Measurements from ENCODE around the gene RERE.

Gene RERE

DNA sequence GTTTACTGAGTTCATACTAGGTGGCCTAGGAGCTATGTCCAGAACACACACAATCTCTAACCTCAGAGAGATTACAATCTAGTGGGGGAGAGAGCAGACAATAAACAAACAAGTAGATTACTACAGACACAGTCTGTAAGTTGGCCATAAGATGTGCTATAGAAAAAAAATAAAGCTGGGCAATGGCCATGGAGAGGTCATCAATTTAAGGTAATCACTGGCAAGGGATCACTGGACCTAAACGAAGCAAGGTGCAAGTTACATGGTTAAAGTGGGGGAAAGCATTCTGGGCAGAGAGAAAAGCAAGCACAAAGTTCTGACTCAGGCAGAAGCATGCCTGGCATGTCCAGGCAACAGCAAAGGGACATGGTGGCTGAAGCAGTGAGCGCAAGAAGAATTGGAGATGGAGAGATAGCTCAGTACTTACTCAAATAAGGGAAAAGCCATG, 147.0 kb downstream of the RERE start:
- no peak for DNase-seq (ENCODE audit: low read depth in 2 of 3, low spot score in 2 of 3)

DNA sequence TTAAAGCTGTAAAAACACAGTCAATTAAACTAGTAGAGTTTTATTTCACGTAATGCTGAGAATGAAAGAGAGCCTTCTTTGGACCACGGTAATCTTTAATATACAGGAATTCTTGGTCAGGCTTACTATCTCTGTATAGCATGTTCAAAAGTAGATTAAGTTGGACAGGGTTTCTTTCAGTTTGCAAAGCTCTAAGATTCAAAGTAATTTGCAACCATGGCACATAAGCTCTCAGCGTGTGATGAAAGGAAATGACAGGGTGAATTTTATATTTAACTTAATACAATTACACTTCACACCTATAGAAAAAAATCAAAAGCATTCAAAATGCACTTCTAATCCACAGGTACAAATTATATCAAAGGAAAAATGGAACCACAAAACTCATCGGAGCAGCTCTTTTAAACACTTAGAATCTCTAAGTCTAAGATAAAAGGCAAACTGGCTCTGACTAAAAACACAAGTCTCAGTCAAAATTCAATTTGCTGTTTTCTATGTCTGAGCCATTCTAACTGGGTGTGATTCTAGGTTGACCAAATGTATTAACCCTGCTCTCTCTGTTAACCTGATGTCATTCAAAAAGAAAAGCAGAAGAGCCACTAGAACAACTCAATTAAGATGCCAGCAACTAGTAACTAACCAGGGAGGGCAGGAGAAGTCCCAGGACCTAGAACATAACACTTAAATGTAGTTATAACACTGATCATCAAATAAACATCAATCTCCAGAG, 147.7 kb downstream of the RERE start:
- no peak for DNase-seq (ENCODE audit: low read depth in 2 of 3, low spot score in 2 of 3)

DNA sequence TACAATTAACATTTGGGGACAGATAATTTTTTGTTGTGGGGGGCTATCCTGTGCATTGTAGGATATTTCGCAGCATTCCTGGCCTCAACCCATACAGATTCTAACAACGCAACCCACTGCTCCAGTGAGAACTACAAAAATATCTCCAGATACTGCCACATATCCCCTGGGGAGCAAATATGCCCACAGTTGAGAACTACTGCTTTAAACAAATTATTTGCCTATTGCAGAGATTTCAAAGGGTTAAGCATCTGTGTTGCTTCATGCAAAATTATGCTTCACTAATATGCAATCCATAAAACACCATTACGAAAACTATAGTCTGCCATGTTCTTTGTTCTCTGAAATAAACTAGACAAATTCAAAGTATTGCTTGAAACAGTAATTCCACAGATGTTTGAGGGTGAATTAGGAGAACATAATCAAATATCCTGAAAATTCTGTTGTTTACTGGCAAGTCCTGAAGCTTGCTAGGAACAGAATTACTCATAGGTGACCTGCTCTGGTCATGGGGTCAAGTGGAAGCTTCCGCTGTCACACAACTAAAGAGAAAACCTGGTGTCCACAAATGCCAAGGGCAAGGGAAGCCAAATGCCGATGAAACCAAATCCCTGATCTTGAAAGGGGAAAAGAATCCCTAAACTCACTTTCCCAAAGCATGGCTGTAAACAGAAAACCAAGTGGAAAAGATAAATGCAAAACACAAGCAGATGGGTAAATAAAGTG, 149.4 kb downstream of the RERE start:
- no peak for DNase-seq (ENCODE audit: low read depth in 2 of 3, low spot score in 2 of 3)

DNA sequence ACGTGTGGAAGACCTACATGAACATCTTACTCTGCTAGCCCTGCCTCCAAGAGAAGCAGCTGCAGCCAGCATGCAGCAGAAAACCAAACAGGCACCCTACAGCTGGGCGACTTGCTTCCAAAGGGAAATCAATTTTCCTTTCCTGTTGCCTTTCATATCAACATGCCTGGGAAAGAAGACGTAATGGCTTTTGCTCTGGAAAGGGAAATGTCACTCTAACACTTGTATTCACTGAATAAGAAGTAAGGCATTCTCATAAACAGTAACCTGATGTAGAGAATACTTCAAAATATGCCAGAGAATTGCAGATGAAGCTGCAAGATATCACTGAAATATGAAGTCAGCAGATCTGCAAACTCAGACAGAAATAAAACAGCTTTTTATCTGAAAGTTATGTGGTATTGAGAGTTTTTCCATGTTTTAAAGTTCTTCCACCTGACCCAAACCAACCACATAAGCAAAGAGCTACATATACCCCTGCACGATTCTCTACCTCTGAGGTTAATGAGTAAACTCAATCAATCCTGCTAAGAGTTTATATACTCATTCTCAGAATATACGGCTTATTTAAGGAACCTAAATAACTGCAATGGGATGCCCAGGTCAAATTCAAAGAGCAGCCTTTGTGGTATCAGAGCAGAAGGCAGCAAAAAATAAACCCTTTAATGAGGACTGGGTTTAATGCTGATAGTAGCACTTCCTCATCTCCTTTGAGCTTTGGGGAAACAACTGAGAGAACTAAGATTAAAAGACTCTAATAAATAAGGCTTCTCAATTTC, 150.9 kb downstream of the RERE start:
- DNase-seq (ENCODE audit: low read depth in 2 of 3, low spot score in 2 of 3): no peak

DNA sequence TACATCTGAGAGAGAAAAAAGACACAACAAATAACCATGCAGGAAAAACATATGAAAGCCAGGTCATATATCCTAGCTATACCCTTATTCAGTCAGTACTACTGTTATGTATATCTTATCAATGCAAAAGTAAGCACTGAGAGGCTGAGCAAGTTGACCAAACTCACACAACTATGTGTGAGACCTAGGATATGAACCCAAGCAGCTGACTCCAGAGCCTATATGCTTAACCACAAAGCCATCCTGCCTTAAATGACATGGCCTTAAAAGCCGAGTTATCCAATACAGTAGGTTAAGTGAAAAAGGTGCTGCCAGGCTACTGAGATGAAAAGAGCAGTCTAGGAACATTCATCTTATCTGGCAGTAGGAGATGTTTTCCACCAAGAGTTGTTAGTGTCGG, 151.6 kb downstream of the RERE start:
- DNase-seq (ENCODE audit: low read depth in 2 of 3, low spot score in 2 of 3): no peak

DNA sequence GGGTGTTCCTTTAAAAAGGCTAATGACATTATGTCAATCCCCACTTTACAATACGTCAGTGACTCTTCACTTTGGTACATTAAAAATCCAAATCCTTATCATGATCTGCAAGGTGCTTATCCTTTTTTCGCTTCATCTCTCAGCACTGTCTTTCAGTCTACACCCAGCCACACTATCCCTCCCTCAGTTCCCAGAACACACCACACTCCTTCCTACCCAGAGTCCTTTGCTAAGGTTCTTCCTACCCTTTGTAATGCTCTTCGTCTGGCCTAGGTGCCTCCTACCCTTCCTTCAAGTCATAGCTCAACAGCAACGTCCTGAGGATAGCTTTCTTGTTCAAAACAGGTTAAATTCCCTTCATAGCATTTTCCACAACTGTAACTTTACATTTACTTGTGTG, 152.6 kb downstream of the RERE start:
- no peak for DNase-seq (ENCODE audit: low read depth in 2 of 3, low spot score in 2 of 3)

DNA sequence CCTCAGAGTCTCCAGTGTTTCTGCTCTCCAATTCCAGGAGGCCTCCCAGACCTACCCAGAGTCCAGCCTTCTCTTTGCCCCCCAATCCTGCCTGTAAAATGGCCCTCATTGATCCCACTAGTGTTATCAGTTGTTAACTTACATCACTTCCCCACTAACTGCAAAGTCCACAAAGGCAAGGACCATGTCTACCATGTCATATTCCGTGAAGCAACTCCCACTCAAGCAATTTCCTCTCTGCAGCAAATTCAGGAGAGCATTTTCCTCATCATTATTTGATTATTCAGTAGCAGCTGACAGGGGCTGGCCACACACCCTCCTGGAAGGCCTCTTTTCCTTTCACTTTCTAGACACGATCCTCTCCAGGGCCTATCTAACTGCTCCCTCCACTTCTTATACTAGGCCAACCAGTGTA, 153.5 kb downstream of the RERE start:
- no peak for DNase-seq (ENCODE audit: low read depth in 2 of 3, low spot score in 2 of 3)

DNA sequence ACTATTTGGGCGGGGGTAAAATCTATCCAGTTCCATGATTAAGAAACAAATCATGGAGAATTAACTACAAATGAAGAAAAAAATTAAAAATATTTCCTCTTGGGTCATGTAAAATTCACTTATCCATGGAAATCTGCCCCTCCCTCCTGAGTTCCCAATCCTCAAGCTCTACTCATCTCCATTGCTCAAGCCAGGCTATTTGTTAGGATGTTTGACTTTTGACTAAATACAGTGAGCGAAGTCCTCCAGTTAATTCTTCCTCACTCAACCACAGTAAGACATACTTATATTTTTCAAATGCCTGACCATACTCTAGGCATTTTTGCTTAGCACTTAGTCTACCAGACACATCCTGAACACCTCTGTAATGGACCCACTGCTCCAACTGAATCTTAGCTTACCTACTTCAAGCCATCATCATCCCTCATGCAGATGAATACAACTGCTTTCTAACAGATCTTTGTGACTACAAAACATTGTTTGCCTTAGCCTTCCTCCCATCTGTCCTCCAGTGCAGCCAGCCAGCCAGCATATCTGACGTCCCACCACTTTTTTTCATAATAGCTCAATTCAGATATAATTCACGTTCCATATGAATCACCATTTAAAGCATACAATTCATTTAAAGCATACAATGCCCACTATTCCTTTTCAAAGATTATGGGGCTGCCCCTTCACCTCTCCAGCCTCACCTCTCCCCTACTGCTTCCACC, 154.2 kb downstream of the RERE start:
- no peak for DNase-seq (ENCODE audit: low read depth in 2 of 3, low spot score in 2 of 3)

DNA sequence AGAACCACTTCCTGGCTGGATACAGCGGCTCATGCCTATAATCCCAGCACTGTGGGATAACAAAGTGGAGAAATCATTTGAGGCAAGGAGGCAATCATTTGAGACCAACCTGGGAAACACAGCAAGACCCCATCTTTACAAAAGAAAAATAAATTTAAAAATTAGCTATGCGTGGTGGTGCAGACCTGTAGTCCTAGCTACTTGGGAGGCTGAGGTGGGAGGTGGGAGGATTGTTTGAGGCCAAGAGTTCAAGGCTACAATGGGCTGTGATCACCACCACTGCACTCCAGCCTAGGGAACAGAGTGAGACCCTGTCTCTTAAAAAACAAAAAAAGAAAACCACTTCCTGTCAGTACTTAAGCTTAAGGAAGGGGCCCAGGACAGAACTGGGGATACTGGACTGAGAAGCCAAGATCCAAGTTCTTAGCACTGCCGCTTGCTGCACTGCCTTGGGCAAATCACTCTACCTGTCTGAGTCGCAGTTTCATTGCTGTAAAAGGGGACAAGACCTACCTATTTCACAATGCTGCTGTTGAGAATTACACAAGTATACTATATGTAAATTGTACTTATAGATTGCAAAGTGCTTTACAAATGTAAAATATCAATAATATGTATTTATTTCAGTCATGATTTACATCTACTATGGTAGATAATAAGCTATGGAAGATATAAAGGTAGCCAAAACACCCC, 154.9 kb downstream of the RERE start:
- no peak for DNase-seq (ENCODE audit: low read depth in 2 of 3, low spot score in 2 of 3)

DNA sequence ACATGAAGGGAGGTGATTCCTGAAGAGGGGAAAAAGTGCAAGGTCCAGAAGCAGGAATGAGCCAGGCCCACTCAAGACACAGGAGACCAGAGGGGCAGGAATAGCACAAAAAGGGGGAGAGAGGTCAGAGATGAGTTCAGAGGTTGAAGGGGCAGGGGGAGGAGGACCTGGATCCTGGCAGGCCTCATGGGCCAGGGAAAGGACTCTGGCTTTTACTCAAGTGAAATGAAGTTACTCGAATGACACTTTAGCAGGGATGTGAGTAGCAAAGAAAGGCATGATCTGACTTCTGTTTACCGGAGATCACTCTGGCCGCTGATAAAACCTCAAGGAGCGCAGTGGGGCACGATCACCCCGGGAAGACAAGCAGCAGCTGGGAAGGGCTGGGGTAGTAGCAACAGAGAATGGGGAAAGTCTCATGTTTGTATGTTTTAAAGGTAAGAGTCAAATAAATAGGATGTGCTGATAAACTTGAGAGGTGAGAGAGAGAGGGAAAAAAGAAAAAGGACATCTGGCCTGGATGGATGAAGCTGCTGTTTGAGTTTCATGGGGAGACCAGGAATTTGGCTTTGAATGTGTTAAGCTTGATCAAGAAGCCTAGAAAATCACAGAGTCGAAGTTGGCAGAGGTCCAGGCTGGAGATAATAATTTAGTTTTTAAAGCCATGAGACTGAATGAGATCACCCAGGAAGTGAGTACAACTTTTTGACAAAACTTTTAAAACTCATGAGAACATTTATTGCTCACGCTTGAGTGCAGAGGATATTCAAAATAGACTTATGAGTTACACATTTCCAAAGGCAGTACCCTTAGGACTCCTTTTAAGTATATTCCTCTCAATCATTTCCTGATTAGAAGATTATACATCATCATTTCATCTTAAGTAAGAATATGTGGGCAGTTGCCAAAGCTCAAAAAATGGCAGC, 156.0 kb downstream of the RERE start:
- peak in 1 of 3 experiments; percentile 19 for DNase-seq (ENCODE audit: low read depth in 2 of 3, low spot score in 2 of 3)

DNA sequence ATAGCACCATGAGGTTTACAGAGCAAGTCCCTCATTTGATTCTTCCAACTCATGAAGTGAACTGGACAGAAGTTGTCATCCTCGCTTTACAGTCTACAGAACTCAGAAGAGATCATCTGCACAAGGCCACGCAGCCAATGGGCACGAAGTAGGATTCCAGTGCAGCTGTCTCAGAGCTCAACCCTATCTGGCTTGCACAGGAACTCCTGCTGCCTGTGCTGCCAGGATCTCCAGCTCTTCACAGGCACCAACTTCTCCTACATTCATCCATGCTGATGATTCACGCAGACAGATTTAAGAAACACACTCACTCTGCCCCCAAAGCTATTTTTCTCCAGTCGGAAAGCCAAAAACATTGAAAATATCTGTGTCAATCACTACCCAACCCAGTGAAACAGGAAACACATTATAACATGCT, 157.0 kb downstream of the RERE start:
- no peak for DNase-seq (ENCODE audit: low read depth in 2 of 3, low spot score in 2 of 3)

DNA sequence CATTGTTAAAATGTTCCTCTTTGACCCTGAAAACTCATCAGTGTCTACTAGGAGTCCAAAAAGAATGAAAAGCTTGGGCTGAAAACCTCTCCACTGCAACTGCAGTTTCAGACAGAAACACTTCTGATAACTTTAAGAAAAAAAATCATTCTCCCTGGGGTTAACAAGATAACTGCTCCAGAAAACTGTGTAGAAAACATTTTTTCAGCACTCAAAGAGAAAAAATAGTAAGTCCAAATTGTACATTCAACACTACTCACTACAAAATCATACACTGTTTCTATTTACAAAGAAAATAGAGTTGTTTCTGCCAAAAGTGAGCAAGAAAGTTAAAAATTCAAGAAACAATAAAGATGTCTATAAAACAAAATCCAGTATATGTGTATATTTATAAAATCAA, 157.8 kb downstream of the RERE start:
- no peak for DNase-seq (ENCODE audit: low read depth in 2 of 3, low spot score in 2 of 3)

DNA sequence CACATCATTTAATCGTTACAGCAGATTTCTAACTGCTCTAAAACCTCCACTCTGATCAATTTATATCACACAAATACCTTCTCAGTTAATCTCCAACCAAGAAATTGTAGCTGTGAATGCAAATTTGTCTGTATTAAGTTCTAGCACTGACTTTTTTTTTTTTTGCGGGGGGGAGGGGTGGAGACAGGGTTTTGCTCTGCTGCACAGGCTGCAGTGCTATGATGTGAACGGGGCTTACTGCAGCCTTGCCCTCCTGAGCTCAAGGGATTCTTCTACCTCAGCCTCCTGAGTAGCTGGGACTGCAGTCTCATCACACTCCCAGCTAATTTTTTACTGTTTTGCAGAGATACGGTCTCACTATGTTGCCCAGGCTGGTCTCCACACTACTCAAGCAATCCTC, 163.6 kb downstream of the RERE start:
- no peak for DNase-seq (ENCODE audit: low read depth in 2 of 3, low spot score in 2 of 3)

DNA sequence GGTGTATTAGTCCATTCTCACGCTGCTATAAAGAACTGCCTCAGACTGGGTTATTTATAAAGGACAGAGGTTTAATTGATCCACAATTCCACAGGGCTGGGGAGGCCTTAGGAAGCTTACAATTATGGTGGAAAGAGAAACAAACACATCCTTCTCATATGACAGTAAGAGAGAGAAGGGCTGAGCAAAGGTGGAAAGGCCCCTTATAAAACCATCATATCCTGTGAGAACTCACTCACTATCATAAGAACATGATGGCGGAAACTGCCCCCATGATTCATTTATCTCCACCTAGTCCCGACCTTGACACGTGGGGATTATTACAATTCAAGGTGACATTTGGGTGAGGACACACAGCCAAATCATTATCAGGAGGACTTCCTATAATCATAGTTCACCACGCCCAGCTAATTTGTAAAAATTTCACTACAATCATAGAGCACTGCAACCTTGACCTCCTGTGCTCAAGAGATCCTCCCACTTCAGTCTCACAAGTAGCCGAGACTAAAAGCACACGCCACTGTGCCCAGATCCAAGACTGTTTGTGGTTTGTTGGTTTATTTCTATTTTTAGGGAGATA, 164.9 kb downstream of the RERE start:
- DNase-seq (ENCODE audit: low read depth in 2 of 3, low spot score in 2 of 3): no peak

DNA sequence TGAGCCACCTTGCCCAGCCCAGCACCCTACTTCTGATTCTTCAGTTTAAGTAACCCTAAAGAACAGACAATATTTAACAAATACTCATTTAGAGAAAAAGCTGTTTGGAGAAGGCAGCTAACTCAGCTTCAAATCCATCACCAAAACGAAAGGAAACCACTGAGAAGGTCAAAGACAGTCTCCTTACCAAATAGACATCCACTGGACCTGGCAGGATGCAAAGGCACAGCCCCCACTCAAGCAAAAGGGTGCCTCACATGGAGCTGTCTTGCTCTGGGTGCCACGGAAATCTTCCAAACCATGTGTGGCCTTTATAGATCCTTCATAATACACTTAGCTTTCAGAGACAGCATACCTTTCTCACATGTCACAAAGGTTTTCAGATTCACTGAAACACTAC, 165.5 kb downstream of the RERE start:
- no peak for DNase-seq (ENCODE audit: low read depth in 2 of 3, low spot score in 2 of 3)

DNA sequence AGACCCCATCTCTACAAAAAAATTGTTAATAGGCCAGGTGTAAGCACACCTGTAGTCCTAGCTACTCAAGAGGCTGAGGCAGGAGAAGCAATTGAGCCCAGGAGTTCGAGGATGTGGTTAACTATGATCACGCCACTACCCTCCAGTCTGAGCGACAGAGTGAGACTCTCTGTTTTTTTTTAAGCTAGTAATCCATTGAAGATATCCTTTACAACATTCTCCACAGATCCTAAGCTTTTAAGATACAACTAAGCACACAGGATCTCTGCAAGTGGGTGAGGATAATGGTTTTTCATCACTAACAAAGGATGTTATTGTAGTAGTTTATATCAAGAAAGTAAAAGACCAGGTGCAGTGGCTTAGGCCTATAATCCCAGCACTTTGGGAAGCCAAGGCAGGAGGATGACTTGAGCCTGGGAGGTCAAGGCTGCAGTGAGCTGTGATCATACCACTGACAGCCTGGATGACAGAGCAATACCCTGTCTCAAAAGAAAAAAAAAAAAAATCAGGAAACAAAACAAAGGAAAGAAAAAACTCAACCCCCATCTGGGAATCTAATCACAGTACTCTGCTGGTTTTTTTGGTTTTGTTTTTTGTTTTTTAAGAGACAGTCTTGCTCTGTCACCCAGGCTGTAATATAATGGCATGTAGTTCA, 166.1 kb downstream of the RERE start:
- no peak for DNase-seq (ENCODE audit: low read depth in 2 of 3, low spot score in 2 of 3)

DNA sequence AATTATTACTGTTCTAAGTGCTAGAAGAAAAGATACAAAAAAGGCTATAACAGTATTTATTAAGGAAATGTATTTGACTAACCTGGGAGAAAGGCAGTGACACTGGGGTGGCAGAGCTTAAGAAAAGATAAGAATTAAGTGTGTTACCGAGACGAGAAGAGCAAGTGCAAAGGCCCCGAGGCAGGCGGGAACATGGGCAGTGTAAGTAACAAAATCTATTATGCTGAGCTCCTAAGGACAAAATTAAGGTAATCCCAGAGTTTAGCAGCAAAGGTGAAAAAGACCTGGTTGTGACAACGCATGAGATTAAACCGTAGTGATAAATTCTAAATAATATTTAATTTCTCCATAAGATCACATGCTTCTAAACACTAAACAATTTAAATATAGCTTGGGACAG, 167.6 kb downstream of the RERE start:
- no peak for DNase-seq (ENCODE audit: low read depth in 2 of 3, low spot score in 2 of 3)

DNA sequence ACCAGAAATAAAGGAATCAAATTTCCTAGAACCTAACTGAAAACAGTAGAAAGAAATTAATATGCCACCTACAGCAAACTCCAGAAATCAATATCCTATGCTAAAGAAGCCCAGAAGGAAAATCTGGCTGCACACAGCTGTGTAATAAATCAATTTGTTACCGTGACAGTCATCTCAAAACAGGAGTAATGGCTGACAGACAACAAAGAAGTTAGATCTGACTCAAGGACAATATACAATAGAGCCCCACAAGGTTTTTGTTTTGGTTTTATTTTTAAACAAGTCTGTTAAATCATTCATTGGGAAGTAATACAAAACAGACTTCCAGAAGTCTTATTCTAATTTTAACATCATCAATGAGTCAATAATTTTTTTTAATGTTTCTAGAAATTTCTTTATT, 168.4 kb downstream of the RERE start:
- no peak for DNase-seq (ENCODE audit: low read depth in 2 of 3, low spot score in 2 of 3)

DNA sequence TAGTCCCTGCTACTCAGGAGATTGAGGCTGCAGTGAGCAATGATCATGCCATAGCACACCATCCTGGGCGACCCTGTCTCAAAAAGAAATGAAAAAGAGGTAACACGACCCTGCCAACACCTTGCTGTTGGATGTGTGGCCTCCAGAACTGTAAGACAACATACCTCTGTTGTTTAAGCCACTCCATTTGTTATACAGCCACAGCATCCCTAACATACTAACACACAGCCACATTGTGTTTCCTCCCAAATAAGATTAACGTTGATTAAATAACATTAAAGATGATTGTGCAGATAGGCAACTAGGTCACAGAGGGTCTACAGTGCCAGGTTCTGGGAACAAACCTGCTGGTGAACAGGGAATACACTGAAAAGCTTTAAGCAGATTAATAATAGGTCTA, 170.4 kb downstream of the RERE start:
- no peak for DNase-seq (ENCODE audit: low read depth in 2 of 3, low spot score in 2 of 3)

Data from activated CD8-positive, alpha-beta memory T cell treated with anti-CD3 and anti-CD28 coated beads for 48 hours (primary cell).